Mesangial cell (primary cell): ENCODE measurements around the gene NUTM1. TPM values are rescaled to one million over a fixed set of nuclear protein-coding genes. Genes with fewer than 3 reads are reported as not detected.

ENCODE experiments used
- total RNA-seq: library from RNA; depleted of rRNA; stranded (reverse); fragments of >200 nt; gene quantifications from 2 replicates; pipeline ENCODE4 v1.2.3, GENCODE V29; 2015

Gene NUTM1
- total RNA-seq: not detected in 2 replicates

GRCh38 chr15:34342737-34343575, at the start of gene NUTM1, which contains the start of gene NOP10:
NUTM1 (plus strand) TSS chr15:34343315; CDS start chr15:34343697, 382 bp downstream.
NOP10 (minus strand) TSS chr15:34343136; CDS start chr15:34343073, 63 bp downstream.

DNA sequence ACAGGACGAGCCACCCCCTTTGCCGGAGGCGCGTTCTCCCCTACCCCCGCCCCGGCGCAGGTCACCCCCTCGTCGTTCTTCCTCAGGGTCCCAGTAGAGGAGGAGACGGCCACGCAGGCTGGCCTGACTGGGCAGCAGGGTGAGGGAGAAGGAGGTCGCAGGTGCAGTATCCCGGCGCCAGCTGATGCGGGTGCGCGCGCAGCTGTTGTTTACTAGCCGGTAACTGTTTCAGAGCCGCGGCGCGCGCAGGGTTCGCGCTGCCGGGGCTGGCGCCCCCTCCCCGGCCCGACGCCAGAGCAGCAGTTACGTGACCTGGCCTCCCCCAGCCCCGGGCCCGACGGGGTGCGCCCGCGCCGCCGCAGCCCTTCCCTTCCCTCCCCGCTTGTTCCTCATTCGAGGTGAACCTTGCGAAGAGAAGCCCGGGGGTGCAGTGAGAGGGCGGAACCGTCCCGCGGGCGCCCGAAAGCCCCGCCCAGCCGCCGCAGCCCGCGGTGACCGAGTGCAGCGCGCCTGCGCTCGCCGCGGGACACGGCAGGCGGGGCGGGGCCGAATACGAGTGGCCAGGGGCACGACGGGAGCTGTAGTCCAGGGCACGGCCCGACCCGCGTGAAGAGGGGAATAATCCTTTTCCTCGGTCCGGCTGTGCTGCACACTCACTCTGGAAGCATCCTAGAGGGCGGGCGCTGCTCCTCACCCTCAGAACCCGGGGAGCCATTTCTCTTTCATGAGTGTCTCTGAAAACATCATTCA, 5.4 kb upstream of the NUTM1 start, which contains the start of gene SLC12A6:
SLC12A6 (minus strand) TSS at position 225 of the 750 bp plus-strand sequence. CDS start 1,101 bp downstream, outside the sequence.

DNA sequence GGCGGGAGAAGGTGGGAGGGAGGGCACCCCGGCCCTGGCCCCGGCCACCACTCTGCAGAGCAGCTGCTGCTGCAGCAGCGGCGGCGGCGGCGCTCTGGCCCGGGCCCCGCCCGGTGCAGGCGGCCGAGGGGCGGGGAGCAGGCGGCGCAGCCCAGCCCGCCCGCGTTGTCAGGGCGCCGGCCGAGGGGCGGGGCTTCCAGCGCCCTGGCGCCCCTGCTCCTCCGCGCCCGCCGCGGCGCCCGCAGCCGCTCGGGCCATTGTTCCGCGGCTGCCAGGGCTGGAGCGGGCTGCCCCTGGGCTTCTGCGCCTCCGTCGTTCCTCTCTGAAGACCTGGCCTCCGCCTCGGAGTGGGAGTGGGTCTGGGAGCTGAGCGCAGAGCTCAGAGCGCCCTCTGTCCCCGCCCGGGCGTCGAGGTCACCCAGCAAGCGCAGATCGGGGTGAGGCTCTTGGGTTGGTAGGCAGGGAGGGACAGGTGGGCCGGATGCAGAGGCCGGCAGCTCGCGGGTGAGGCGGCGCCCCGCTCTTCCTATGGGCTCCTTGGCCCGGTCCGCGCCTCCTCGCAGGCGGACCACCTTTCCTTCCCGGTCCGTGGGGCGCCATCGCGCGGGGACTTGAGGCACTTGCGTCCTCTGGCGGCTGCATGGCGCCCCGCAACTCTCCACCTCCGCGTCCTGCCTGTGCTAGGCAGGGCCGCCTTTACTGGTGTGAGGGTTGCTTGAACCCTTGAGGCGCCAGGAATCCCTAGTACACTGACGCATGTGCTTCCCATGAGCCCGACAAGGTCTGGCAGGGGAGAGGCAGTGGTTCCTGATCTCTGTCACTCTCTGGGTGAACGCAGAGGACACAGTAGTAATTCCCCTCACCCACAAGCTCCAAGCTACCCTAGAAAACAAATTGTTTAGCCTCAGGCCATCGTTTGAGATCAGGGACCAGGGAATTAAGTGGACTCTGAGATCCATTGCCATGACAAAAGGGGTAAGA, 24.3 kb downstream of the NUTM1 start, which contains the start of gene LPCAT4:
LPCAT4 (minus strand) TSS at position 96 of the 981 bp plus-strand sequence. CDS start 96 bp downstream, outside the sequence.

Other genes with a start within 250 kb of the NUTM1 start
- gene EMC7, start 241.5 kb upstream of the NUTM1 start, total RNA-seq: 44.0 and 46.4 TPM in 2 replicates
- 0.33 and 1.0 TPM in 2 replicates for gene PGBD4, start 241.2 kb upstream of the NUTM1 start, total RNA-seq
- 20.2 and 28.7 TPM in 2 replicates for gene KATNBL1, start 133.2 kb upstream of the NUTM1 start, total RNA-seq
- 140 and 143 TPM in 2 replicates for gene EMC4, start 118.3 kb upstream of the NUTM1 start, total RNA-seq
- 7.0 and 15.7 TPM in 2 replicates for gene SLC12A6, start 5.5 kb upstream of the NUTM1 start, total RNA-seq
- 201 and 295 TPM in 2 replicates for gene NOP10, start 179 bp upstream of the NUTM1 start, total RNA-seq
- 17.6 and 23.5 TPM in 2 replicates for gene LPCAT4, start 23.9 kb downstream of the NUTM1 start, total RNA-seq
- gene GOLGA8A, start 94.5 kb downstream of the NUTM1 start, total RNA-seq: 2.9 and 7.0 TPM in 2 replicates
- gene GOLGA8B, start 240.3 kb downstream of the NUTM1 start, total RNA-seq: 8.3 and 25.5 TPM in 2 replicates